C1 segment of cervical spinal cord (tissue), 14 donors: ENCODE data around the gene AFAP1L2.
A peak's percentile ranks its signal among the peaks of the same experiment; 100 is the strongest.

Experiments used
- DNase-seq, 14 donors: peaks; one replicate each; lab custom pipeline; 2025; lab: John Stamatoyannopoulos, UW

The AFAP1L2 gene

GRCh38 chr10:114388275-114388674 is 16.0 kb downstream of the AFAP1L2 start:
- DNase-seq: no peak

GRCh38 chr10:114387784-114388183 is 16.5 kb downstream of the AFAP1L2 start:
- DNase-seq: no peak

DNA sequence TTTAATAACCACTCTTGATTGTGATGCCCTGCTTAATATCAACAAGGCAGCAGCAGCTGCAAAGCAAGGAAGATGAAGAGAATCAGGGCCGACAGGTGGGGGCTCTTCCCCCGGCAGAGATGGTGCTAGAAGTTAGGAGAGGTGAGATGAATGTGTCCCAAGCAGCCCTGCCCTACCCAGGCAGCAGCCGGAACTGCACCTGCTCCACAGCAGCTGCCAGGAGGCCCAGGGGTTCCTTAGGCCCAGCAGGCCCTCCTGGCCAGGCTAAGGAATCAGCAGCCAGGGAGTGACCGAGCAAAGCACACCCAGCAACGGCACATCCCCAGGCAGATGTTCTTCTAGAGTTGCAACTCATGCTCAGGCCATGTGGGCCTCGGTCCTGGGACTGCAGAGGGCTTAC is 17.9 kb downstream of the AFAP1L2 start:
- no peak for DNase-seq

- DNase-seq: no peak
These were observed 18.7 kb downstream of the AFAP1L2 start for GRCh38 chr10:114385557-114385956.

DNA sequence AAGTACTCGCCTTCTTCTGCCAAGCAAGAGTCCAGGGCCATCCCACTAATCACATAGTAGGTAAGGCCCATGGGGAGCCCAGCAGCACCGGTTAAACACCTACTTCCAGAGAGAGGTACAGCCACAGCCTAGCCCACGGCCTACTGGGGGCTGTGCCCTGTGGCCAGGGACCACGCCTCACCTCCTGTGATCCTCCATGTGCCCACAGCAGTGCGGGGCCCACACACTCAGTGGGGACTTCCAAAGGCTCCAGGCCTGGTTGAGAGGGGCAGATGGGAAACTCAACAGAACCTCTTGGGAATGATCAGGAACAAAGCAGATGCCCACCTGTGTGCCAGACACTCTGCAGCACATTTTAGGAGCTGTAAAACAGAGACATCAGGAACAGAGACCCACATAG is 19.7 kb downstream of the AFAP1L2 start:
- DNase-seq: no peak

- peak in 9 of 14 donors; percentile 24 to 69 (median 41) for DNase-seq
These were observed 20.1 kb downstream of the AFAP1L2 start for GRCh38 chr10:114384181-114384580.

DNA sequence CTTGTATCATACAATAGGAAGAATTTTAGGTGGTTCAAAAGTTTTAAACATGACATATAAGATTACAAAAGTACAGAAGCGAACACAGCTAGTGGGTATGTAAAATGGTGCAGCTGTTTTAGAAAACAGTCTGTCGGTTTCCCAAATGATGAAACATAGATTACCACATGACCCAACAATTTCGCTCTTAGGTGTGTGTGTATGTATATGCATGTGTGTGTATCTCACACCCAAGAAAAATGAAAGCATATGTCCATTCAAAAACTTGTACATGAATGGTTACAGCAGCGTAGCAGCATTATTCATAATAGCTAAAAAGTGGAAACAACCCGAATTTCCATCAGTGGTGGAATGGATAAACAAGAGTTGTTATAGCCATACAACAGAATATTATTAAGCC is 23.5 kb downstream of the AFAP1L2 start:
- no peak for DNase-seq

DNA sequence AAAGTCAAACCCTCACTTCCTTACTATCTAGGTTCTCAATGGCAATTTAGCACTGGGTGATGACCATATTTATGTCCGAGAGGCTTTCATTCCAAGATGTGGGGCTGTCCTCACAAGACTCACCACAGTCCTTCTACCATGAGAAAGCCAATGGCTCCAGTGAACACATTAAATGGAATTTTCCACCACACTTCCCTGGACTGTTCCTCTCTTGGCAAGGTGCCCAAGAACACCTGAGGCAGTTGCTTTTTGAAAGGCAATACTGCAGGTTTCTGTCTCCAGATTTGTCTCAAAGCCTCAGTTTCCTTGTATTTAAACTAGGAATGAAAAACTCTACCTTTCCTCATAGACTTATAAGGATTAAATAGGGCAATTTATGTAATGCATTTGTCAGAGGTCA is 24.2 kb downstream of the AFAP1L2 start:
- DNase-seq: peak in 1 of 14 donors; percentile 42

DNA sequence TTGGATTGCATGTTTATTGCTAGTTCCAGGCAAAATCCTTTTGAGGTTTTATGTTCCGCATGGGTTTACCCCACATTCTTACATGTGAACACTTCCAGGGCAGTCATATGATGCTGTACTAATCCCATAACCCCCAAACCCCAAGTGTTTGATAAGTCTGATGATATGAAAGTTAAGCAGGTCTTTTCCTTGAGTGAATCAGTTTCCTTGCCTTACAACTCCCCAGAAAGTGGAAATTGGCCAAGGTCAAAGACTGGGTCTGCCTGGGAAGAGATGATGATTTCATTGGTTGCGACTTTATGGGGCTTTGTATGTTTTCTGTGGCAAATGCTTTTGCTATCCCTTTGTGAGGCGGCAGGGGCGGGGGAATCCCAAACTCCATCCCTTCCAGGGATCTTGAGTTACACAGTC is 24.7 kb downstream of the AFAP1L2 start:
- no peak for DNase-seq

GRCh38 chr10:114376523-114376922 is 27.8 kb downstream of the AFAP1L2 start:
- DNase-seq: no peak

GRCh38 chr10:114375047-114375446 is 29.3 kb downstream of the AFAP1L2 start:
- DNase-seq: no peak

DNA sequence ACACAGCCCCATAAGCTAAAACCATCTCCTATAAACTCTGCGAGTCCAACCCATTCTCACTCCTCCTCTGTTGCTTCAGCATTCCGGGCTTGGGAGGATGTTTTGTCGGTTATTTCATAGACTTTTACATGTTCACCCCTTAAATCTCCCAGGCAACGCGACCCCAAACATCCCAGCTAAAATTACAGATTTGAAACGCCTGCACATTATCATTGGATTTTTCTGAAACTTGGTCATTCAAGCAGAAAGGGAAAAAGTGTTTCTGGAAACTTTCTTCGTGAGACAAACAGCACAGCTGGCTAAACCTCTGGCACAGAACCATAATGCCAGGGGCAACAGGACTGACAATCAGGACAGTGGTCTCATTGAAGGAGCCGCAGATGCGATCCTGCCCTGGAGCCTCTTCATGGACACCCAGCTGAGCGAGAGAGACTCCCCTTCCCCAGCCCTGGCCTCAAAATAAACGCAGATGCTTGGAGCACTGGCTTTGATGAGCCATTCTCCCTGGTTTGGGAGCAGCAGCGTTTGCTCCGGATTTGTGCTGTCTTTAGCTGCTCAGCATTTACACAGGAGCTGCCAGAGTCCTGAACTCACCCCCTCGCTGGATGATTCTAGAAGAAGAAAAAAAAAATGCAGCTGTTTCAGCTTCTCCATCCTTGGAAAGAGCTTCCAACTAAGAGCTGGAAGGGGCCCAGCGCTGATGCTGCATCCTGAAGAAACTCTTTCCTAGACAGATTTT is 30.1 kb downstream of the AFAP1L2 start:
- DNase-seq: no peak

DNA sequence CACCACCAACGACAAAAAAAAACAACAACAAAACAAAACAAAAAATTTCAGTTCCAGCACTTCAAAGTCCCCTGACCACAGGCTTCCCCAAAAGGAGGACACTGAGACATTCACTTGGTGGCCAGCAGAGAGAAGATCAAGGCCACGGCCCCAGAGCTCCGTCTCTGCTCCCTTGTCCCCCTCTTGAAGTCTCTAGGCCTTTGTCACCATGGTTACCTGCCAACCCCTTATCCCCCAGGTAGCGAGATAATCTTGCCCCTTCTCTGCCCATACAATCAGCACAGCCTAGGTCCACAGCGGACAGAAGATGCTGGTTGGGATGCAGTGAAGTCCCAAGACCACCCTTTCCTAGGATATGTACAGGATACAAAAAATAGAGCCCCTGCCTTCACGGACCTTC is 30.7 kb downstream of the AFAP1L2 start:
- no peak for DNase-seq

DNA sequence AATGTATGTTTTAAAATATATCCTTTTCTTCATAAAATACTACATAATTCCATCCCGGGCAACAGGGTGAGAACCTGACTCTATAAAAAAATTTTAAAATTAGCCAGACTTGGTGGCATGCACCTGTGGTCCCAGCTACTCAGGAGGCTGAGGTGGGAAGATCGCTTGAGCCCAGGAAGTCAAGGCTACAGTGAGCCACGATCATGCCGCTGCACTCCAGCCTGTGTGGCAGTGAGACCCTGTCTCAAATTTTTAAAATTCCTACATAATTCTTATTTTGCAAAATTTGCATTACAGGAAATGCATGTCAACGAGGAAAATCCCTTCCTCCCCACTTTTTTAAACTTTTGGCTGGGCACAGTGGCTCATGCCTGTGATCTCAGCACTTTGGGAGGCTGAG is 31.3 kb downstream of the AFAP1L2 start:
- no peak for DNase-seq

DNA sequence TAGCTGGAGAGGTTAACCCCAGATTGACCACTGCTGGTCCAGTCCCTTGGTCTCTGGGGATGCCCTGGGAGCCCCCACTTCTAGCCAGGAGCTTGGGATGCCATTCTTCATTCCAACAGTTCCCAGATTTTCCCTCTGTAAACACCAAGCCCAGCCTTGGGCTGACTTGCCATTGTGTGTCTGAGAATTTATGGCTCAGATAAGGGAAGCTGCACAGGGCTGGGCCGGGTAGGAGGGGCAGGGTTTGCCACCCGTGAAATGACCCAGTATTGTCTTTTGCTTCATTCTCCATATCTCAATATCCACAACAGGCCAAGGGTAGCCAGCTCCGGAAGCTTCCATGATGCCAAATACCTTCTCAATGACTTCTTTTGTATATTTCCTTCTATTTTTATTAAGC is 32.1 kb downstream of the AFAP1L2 start:
- DNase-seq: no peak

DNA sequence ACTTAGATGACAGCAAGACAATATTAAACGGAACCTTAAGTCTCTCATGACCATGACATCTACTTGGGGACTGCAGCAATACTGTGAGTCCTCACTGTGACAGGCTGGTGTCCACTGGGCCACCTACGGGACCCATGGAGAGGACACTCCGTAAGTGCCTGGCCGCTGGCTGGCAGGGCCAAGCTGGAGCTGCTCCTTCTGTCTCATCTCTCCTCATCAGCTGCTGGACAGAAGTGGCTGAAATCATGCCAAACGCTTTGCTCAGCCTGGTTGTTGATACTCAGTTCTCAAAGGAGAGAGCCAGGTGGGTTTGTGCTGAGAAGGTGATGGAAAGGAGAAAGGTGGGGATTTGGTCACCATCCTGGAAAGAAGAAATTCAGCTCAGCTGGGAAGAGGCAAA is 33.3 kb downstream of the AFAP1L2 start:
- no peak for DNase-seq

DNA sequence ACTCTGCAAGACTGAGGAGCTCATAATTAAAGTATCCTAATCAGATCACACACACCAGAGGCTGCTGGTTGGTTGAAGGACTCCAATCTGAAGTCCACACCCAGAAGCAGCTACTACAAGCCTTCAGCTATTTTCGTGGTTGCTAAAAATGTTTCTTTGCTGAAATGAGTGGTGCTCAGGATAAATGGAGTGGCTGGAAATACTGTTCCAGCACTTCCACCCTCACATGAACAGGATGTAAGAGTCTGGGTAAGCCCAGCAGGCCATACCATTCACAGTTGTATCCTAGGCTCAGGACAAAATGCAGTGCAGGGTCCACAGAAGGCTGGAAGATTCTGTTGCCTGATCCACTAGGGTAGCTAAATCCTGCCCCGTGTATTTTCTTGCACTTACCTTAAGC is 34.1 kb downstream of the AFAP1L2 start:
- no peak for DNase-seq

DNA sequence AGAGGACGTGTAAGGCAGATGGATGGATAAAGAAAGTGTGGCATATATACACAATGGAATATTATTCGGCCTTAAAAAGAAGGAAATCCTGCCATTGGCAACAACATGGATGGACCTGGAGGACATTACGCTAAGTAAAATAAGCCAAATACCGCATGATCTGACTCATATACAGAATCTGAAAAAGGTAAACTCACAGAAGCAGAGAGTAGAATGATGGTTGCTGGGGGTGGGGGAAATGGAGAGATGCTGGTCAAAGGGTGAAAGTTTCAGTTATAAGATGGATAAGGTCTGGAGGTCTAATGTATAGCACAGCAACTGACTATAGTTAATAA is 36.3 kb downstream of the AFAP1L2 start:
- no peak for DNase-seq

GRCh38 chr10:114367351-114368056 is 36.8 kb downstream of the AFAP1L2 start:
- peak in 1 of 14 donors; percentile 25 for DNase-seq

GRCh38 chr10:114364726-114365125 is 39.6 kb downstream of the AFAP1L2 start:
- DNase-seq: no peak

DNA sequence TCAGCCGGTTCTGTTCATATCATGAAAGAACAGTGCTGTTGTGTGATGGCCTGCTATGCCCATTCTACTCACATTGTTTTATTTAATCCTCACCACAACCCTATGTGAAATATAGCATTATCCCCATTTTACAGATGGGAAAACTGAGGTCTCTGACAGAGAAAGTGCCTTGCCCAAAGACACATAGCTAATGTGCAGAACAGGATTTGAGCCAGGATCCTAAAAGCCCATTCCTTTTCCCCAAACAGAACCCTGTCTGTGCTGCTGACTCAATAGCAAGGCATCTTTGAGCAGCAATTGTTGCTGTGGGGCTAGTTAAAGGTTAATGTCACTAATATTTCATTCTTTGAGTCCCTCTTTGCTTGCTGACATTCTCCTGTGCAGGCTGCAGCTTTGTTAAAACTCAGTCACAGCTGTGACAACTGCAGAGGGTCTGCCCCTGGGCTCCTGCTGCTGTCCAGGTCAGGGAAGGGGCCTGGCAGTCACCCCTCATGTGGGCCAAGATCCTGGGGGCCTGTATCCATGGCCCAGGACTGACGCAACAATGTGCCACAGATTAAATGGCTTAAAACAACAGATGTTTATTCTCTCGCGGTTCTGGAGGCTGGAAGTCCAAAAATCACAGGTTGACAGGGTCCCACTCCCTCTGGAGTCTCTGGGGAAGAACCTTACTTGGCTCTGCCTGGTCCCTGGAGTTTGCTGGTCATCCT is 40.4 kb downstream of the AFAP1L2 start:
- DNase-seq: no peak

DNA sequence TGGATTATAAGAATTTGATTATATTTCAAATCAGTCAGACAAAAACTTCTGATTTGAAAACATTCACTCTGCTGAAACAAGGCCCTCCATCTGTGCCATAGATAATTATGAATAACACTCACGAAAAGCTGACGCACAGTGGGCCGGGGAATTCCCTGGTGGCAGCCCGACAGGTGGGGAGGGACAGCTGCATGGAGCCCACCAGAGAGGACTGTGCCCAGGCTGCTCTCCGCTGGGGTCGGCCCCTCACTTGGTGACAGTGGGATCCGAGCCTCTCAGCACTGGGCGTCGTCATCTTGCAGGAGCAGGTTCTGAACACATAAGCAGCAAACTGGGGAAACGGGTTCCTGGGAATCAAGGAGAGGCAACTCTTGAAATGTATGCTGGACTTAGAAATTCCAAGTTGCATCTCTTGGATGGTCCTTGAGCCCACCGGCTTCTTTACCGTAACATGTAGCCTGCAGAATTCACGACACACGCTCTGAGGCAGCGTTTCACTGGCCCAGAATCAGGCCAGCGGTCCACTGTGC is 41.4 kb downstream of the AFAP1L2 start:
- DNase-seq: no peak

GRCh38 chr10:114359953-114360345 is 44.4 kb downstream of the AFAP1L2 start:
- DNase-seq: peak in 1 of 14 donors; percentile 57
